ENCODE data around the gene ABLIM1. TPM values are rescaled to one million over a fixed set of nuclear protein-coding genes. Genes with fewer than 3 reads are reported as not detected.

ABLIM1 gene
- total and polyA plus RNA-seq, 10 of the 15 experiments (the other 5 are each of a cell fraction or from before 2014, with no cell fraction given) = 14.2 to 50.5 (median 28.1) TPM

DNA sequence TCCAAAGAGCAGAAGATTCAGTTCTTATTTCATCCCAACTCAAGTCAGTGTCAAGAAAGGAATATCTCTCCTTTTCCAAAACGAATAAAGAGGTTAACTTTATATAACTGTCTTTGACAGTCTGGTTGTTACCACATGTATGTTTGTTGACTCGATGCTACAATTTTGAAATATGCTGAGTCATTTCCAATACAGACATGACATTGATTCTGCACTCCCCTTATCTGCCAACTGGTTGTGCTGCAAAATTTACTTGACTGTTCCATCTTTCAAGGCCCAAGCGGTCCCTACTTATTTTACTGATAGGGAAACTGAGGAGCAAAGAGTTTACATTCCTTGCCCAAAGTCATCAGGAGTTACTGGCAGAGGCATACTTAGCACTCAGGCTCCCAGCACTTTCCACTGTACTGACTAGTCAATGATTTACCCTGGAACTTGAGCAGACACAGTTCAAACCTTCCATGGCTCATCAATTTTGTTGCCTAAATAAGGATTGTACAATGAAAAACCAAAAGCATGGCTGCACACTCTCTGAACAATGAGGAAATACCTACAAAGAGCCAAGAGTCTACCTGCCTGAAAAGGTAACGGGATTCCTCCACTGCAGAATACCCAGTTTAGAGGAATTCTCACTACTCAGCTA, 52.8 kb downstream of the ABLIM1 start:
- SMC1A ChIA-PET (ENCODE audit: uncharacterized antibody, unreplicated experiment) = no interaction called here
- ATAC-seq (no peak), DNase-seq (ENCODE audit: low read depth, low spot score) (no peak), FAIRE-seq (no peak)
- Histone ChIP-seq H4K20me1 (ENCODE audit: control insufficient read depth, insufficient read depth) (no peaks in the 10 kb centered on the region), H3K36me3 (ENCODE audit: control insufficient read depth in 2 of 2, insufficient read depth in 2 of 2, low read length in 1 of 2) (no peaks in the 10 kb centered on the region), H2AFZ (ENCODE audit: control insufficient read depth, low read depth, low read length) (no peak overlapping the region), H3K79me2 (ENCODE audit: control insufficient read depth, insufficient read depth, low read length) (no peaks in the 10 kb centered on the region), H3K4me2 (ENCODE audit: control insufficient read depth, insufficient read depth) (no peak overlapping the region), H3K27ac (ENCODE audit: control insufficient read depth, insufficient read depth) (no peak overlapping the region), H3K4me3 (no peak overlapping the region), H3K4me1 (ENCODE audit: control insufficient read depth, insufficient read depth, low read length) (no peaks in the 10 kb centered on the region), H3K27me3 (replicated peaks in 1 of 2; ENCODE audit: control insufficient read depth in 2 of 2, insufficient read depth in 2 of 2, low read length in 1 of 2) (no peaks in the 10 kb centered on the region; a peak in 1 of 4 replicates), H3K9ac (ENCODE audit: control insufficient read depth, insufficient read depth, low read length) (no peak overlapping the region), H3K9me3 (replicated peaks; ENCODE audit: control insufficient read depth, insufficient read depth, low read length) (no peaks in the 10 kb centered on the region)
- in situ Hi-C loops (cut with MboI) = no loop called here
- peak; percentile 25; the same call in 1 of the 2 replicates for TF ChIP-seq BACH1 (IDR thresholded peaks at IDR 0.05; ENCODE audit: borderline replicate concordance)
- no peak for TF ChIP-seq SUZ12 (IDR thresholded peaks at IDR 0.05; ENCODE audit: unreplicated experiment)
- TF ChIP-seq, protein P1, sequence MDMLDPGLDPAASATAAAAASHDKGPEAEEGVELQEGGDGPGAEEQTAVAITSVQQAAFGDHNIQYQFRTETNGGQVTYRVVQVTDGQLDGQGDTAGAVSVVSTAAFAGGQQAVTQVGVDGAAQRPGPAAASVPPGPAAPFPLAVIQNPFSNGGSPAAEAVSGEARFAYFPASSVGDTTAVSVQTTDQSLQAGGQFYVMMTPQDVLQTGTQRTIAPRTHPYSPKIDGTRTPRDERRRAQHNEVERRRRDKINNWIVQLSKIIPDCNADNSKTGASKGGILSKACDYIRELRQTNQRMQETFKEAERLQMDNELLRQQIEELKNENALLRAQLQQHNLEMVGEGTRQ (IDR thresholded peaks at IDR 0.05; ENCODE audit: borderline replicate concordance, low read depth, low read length) = no peak
- TF ChIP-seq MYC (IDR thresholded peaks at IDR 0.05; ENCODE audit: insufficient read depth, insufficient read length, insufficient replicate concordance, low read length, severe bottlenecking) = no peak
- TF ChIP-seq, protein P2, sequence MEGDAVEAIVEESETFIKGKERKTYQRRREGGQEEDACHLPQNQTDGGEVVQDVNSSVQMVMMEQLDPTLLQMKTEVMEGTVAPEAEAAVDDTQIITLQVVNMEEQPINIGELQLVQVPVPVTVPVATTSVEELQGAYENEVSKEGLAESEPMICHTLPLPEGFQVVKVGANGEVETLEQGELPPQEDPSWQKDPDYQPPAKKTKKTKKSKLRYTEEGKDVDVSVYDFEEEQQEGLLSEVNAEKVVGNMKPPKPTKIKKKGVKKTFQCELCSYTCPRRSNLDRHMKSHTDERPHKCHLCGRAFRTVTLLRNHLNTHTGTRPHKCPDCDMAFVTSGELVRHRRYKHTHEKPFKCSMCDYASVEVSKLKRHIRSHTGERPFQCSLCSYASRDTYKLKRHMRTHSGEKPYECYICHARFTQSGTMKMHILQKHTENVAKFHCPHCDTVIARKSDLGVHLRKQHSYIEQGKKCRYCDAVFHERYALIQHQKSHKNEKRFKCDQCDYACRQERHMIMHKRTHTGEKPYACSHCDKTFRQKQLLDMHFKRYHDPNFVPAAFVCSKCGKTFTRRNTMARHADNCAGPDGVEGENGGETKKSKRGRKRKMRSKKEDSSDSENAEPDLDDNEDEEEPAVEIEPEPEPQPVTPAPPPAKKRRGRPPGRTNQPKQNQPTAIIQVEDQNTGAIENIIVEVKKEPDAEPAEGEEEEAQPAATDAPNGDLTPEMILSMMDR (IDR thresholded peaks at IDR 0.05 in 2 of 3, conservative IDR thresholded peaks at IDR 0.05 in 1 of 3; ENCODE audit: control insufficient read depth in 2 of 3, extremely low read depth in 1 of 3, insufficient read depth in 1 of 3, low read depth in 3 of 3, low read length in 3 of 3) = no peak
- TF ChIP-seq NFXL1 (IDR thresholded peaks at IDR 0.05; ENCODE audit: borderline replicate concordance) = no peak
- no peak for TF ChIP-seq MEF2A (IDR thresholded peaks at IDR 0.05; ENCODE audit: insufficient read depth, low read depth, low read length)
- RAD21 ChIA-PET (ENCODE audit: unreplicated experiment) = no interaction called here
- intact Hi-C loops (cut with micrococcal nuclease; ENCODE audit: unreplicated experiment) = no loop called here
- CTCF ChIA-PET = no interaction called here
- 18% methylated on average over 4 of the region's 4 CpGs for WGBS (ENCODE audit: insufficient coverage, insufficient replicate concordance, low lambda C conversion rate, missing lambda C conversion rate)
- POLR2A ChIA-PET = no interaction called here
- BruUV-seq (replicated peaks) = no TSS peak
